22Rv1 (cell line): Measurements from ENCODE around the gene MAP6.

Experiments
- H3K27ac ChIP-seq: fragments of 450-650 bp; 2 replicates; pipeline ENCODE4 v1.5.1; 2017
- CTCF ChIP-seq: fragments of 450-650 bp; IDR thresholded peaks from 2 replicates; pipeline ENCODE4 v1.5.1; 2017; ENCODE audit warnings: mild to moderate bottlenecking
- ZFX ChIP-seq: fragments of 450-650 bp; IDR thresholded peaks from 2 replicates; pipeline ENCODE4 v1.6.1; 2017; ENCODE audit warnings: antibody characterized with exemption, borderline replicate concordance

The MAP6 gene

DNA sequence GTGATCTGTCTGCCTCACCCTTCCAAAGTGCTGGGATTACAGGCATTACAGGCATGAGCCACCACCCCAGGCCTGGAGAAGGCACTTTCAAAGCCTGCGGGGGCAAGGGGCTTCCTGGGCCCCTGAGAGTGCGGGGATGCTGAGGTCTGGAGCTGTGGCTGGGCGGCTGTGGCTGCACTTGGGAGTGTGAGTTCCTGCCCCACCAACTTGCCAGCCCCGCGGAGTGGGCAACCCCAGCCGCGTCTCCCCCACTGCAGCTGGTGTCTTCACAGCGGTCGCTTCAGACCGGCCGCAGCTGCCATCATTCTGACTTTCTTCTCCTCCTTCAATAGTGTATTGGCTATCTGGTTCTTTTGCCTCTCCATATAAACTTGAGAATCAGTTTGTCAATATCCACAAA is 10.7 kb upstream of the MAP6 start:
- H3K27ac ChIP-seq: no peak overlapping the region
- TF ChIP-seq ZFX (no peak), CTCF (no peak)

DNA sequence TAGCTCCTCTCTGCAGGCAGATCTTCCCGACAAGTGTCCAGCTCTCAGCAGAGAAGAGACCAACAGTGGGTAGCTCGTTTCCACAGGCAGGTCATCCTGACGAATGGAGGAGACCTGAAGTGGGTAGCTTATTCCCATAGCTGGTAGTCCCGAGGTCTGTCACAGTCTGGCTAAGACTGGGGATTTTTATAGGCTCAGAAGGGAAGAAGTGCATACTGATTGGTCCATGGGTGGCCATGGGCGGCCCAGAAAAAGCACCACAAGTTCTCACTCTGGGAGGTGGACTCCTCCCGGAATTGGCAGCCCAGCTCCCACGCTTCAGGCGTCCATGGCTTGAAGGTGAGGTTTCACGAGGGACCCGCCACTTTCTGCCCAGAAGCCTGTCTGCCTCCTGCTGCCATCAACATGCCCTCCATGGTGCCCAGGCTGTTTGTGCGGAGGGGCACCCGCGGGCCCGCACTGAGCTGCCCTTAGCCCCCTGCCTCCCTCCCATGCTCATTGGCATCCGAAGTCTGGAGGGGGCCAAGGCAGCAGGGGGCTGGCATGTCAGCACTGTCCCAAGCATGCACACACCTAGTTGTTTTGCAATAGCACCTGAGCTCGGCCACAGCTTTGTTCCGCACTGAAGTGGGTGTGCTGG is 9.9 kb upstream of the MAP6 start:
- TF ChIP-seq ZFX (no peak), CTCF (no peak)
- H3K27ac ChIP-seq: no peak overlapping the region

DNA sequence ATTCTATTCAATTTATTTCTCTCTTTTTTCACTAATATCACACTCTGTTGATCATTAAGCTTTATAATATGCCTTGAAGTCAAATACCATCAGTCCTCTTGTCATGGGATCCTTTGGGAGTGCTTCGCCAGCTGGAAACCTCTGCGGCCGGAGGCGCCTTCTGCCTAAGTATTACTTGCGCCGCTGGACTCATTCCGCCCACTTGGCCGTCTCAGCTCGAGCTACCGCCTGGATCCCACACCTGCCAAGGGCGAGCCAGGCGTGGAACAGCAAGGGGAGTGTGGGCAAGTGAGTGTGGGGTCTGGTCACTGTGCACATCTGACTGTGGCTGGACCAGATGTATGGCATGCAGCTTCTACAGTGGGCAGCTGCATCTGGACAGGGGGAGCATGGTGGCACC is 9.1 kb upstream of the MAP6 start:
- no peak for TF ChIP-seq CTCF
- no peak for TF ChIP-seq ZFX
- no peak overlapping the region for H3K27ac ChIP-seq

GRCh38 chr11:75677275-75677674 is 8.4 kb upstream of the MAP6 start:
- H3K27ac ChIP-seq: no peak overlapping the region
- TF ChIP-seq CTCF (no peak), ZFX (no peak)

DNA sequence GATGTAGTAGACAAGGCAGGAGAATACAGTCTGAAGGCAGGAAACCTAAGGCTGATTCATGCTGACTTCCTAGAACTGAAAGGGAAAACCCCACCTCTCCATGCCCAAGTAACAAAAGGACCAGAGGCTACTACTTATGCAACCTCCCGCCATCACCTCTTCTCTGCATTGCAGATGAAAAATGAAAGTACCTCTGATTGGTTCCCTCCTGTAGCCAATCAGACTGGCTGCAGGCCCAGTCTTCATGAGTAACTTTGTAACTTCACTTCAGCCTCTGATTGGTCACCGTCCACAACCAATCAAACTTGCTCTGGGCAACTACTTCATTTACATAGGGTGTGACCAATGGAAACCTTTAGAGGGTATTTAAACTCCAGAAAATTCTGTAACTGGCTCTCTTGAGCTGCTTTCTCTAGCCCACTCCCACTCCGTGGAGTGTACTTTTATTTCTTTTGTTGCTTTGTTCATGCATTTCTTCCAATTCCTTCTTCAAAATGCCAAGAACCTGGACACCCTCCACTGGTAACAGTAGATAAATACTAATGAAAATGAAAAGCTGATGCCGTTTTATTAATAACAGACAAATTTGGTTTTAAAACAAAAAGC is 5.2 kb upstream of the MAP6 start:
- TF ChIP-seq CTCF (no peak), ZFX (no peak)
- H3K27ac ChIP-seq: no peak overlapping the region

DNA sequence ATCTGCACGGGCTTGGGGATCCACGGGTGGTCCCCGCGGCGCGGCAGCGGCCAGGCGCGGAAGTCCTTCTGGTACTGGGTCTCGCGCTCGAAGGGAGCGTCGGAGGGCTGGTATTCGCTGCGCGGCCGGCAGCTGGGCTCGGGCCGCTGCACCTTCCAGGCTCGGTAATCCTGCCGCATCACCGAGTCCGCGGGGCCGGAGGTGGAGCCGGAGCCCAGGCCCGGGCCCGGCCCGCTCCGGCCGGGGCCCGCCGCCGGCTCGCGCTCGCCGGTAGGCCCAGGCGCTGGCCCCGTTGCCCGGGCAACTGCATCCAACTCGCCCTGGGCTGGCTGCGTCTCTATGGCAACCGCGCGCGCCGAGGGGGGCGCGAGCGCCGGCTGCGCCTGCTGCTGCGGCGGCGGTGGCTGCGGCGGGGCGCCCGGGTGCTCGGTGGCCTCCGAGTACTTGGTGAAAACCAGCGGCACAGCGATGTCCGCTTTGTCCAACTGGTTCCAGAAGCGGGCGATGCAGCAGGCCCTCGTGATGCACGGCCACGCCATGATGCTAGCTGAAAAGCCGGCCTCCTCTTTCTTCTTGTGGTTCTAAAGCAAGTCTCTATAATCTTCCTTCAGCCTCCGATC is 897 bp downstream of the MAP6 start:
- no peak overlapping the region for H3K27ac ChIP-seq
- no peak for TF ChIP-seq CTCF

- no peak overlapping the region for H3K27ac ChIP-seq
- TF ChIP-seq ZFX: no peak
- no peak for TF ChIP-seq CTCF
Observed at GRCh38 chr11:75667255-75667830, 1.5 kb downstream of the MAP6 start.
